ENCODE results near the gene LTV1.

DNA sequence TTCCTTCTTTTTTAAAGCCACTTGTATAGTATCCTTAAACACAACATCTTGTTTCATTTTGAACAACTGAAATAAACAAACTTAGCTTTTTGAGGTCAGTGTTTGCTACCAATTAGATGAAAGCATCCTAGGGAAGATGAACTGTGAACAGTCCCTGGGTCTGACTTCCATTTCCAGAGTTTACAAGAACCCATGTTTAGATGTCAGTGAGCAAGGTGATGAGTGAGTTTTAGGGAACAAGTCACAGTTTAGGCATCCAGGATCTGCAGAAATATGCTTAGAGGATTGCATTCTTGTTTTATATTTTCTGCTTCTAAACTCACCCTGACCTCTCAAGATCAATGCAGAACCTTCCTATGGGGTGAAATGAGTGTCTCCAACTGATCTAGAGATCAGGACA lies 24.1 kb downstream of the LTV1 start:
- TF ChIP-seq, protein P1, sequence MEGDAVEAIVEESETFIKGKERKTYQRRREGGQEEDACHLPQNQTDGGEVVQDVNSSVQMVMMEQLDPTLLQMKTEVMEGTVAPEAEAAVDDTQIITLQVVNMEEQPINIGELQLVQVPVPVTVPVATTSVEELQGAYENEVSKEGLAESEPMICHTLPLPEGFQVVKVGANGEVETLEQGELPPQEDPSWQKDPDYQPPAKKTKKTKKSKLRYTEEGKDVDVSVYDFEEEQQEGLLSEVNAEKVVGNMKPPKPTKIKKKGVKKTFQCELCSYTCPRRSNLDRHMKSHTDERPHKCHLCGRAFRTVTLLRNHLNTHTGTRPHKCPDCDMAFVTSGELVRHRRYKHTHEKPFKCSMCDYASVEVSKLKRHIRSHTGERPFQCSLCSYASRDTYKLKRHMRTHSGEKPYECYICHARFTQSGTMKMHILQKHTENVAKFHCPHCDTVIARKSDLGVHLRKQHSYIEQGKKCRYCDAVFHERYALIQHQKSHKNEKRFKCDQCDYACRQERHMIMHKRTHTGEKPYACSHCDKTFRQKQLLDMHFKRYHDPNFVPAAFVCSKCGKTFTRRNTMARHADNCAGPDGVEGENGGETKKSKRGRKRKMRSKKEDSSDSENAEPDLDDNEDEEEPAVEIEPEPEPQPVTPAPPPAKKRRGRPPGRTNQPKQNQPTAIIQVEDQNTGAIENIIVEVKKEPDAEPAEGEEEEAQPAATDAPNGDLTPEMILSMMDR (IDR thresholded peaks at IDR 0.05): no peak
- no peak for TF ChIP-seq POLR2A (IDR thresholded peaks at IDR 0.05)

All from right lobe of liver (tissue), 4 donors.